GM10266 (cell line): Measurements from ENCODE around the gene ADAMTS1.

Source experiments
- DNase-seq: peaks from one replicate; pipeline ENCODE4 v3.0.0; 2012; ENCODE audit errors: extremely low spot score
- TF ChIP-seq, protein P1 (sequence below): IDR thresholded peaks from 2 replicates; pipeline ENCODE4 v1.5.1; 2012; ENCODE audit warnings: mild to moderate bottlenecking, low read depth; ENCODE audit not compliant: control insufficient read depth, insufficient read depth; ENCODE audit errors: missing control alignments

Gene ADAMTS1

DNA sequence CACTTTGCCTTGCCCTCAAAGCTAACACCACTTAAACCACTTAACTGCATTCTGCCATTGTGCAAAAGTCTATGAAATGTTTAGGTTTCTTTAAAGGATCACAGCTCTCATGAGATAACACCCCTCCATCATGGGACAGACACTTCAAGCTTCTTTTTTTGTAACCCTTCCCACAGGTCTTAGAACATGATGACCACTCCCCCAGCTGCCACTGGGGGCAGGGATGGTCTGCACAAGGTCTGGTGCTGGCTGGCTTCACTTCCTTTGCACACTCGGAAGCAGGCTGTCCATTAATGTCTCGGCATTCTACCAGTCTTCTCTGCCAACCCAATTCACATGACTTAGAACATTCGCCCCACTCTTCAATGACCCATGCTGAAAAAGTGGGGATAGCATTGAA, 7.7 kb downstream of the ADAMTS1 start:
- TF ChIP-seq, protein P1, sequence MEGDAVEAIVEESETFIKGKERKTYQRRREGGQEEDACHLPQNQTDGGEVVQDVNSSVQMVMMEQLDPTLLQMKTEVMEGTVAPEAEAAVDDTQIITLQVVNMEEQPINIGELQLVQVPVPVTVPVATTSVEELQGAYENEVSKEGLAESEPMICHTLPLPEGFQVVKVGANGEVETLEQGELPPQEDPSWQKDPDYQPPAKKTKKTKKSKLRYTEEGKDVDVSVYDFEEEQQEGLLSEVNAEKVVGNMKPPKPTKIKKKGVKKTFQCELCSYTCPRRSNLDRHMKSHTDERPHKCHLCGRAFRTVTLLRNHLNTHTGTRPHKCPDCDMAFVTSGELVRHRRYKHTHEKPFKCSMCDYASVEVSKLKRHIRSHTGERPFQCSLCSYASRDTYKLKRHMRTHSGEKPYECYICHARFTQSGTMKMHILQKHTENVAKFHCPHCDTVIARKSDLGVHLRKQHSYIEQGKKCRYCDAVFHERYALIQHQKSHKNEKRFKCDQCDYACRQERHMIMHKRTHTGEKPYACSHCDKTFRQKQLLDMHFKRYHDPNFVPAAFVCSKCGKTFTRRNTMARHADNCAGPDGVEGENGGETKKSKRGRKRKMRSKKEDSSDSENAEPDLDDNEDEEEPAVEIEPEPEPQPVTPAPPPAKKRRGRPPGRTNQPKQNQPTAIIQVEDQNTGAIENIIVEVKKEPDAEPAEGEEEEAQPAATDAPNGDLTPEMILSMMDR: no peak
- no peak for DNase-seq

DNA sequence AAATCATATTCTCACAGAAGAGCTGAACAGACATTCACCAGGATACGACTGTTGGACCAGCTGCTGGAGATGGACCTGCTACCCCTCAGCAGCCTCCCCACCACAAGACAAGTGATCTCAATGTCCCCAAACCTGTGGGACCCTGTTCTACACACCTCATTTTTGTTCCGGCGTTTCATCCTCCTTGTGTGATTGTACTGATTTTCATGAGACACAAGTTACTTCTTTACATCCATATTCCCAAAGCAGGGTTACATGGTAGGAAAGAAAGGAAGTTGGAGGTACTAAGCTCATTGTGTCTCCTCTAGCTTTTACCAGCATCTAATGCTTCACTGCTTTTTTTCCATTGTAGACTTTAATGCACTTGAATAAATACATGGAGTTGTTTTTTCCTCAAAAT, 8.7 kb downstream of the ADAMTS1 start:
- no peak for DNase-seq
- TF ChIP-seq, protein P1: no peak

DNA sequence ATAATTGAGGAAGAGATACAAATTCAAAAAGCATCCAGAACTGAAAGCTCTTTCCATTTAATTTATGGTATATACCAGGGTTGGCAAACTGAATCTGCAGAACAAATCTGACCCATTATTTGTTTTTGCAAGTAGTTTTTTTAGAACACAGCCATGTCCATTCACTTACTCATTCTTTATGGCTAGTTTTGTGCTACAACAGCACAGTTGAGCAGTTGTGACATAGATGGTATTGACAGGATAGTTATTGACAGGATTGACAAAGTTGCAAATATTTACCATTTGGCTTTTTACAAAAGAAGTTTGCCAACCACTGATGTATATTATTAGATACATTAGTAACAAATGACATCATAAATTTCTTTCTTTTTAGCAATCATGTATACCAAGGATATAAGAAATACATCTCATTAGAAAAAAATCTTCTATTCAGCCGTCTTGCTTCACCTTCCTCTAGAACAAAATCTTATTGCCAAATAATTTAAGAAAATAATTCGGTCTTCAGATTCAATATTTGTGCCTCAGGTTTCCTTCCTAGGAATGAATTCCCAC, 9.4 kb downstream of the ADAMTS1 start:
- TF ChIP-seq, protein P1: no peak
- DNase-seq: no peak

DNA sequence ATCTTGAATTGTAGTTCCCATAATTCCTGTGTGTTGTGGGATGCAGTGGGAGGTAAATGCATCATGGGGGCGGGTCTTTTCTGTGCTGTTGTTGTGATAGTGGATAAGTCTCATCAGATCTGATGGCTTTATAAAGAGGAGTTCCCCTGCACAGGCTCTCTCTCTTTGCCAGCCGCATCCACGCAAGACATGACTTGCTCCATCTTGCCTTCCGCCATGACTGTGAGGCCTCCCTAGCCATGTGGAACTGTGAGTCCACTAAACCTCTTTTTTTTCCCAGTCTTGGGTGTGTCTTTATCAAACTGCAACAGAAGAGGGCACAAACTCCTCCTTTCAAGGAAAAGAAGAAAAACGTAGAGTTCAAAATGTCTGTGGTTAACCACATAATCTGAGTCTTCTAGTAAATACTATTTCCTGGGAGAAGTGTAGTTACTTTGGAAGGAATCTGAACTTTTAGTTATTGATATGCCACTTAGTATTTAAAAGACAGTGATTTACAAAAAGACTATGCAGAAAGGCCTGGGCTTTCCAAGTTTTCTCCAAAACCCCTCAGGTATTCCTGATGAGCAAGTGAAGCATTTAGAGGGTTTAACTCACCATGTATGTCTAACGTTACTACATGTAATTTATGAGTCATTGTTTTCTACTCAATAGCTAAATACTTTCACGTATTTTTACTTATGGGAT, 10.0 kb downstream of the ADAMTS1 start:
- DNase-seq: no peak
- TF ChIP-seq, protein P1: no peak

DNA sequence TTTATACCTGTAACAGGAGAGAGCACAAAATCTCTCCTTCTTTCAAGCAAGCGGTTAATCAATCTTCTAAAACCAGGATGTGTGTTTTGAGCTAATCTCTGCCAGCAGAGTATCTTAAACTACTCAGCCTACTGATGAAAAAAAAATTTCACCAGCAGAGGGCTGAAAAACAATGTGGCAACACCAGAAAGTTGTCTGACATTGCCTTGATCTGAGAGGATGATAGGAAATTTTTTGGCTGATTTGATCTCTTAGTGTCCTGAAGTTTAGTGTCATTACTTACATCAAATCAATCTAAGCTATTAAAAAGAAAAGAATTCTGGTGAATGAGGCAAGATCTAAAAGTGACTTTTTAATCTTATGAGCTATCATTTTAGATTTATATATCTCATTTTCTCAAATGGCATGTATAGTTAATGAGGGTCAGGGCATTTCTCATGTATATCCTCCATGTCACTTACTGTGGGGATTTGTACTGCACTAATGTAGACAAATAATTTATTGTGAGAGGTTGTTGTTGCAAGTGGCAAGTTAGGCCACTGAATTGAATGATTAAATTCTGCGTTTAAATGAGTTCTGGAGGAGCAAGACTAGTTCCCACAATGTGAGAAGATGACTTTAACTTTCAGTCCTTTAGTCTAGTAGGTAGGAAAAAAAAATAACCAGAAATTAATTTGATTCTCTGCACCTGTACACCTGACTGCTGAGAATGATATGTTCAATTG, 10.9 kb downstream of the ADAMTS1 start:
- DNase-seq: no peak
- TF ChIP-seq, protein P1: no peak

DNA sequence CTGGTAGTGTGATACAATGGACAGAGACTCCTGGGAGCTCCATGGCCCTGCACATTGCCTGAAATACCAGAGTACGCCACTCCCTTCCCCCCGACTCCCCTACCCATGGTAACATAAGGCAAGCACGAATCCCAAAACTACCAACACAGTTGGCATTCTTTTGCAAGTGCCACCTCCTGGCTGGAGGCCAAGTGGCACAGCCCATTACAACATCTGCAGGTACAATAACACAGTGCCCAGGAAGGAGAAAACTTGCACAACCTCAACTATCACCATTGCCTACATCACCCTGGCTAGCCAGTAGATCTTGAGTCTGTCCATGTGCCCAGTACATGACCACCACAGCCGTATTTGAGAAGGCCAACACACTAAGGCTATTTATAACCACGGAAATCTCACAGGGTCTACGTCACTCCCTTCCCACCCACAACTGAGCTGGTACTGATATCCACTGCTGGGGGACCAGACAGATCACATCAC, 11.7 kb downstream of the ADAMTS1 start:
- no peak for DNase-seq
- TF ChIP-seq, protein P1: no peak

DNA sequence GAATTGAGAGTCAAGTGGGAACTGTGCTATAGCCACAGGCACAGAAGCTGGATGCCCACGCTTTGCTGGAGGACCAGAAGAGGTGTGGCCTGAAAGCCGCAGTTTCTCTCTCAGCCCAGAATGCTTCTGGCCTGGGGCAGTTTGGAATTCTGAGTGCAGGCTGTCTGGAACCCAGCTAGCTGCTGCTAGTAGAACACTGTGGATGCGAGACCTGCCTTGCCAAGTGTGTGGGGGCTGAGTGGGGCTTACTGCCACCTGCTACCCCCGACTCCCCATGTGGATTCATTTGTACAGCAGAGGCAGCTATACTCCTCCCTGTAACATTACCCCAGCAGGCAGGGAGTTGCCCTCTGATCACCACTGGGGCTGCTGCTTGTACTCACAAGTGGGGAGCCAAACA, 12.2 kb downstream of the ADAMTS1 start:
- DNase-seq: no peak
- TF ChIP-seq, protein P1: no peak
